Keratinocyte (primary cell): ENCODE measurements around the gene FNDC11. TPM values are rescaled to one million over a fixed set of nuclear protein-coding genes. Genes with fewer than 3 reads are reported as not detected.

Experiments
- DNase-seq: peaks from one replicate; pipeline ENCODE4 v3.0.0-alpha.2; 2011; ENCODE audit warnings: low read depth, missing footprints, low spot score
- FAIRE-seq: peaks from 2 replicates; lab custom pipeline; 2011; peaks lifted over from hg19 to GRCh38; lab: Jason Lieb, UNC
- H2AFZ ChIP-seq: 2 replicates; pipeline ENCODE4 v1.6.0; 2012; ENCODE audit warnings: low read length, control low read depth, inconsistent platforms; ENCODE audit not compliant: control insufficient read depth
- H3K27ac ChIP-seq: 2 replicates; pipeline ENCODE4 v1.5.1; 2011; ENCODE audit warnings: low read length; ENCODE audit not compliant: control insufficient read depth, insufficient read depth
- H3K27me3 ChIP-seq: 3 replicates; pipeline ENCODE4 v1.6.0; 2011; ENCODE audit warnings: low read length; ENCODE audit not compliant: control insufficient read depth, insufficient read depth; ENCODE audit errors: extremely low read depth
- H3K36me3 ChIP-seq, 2 experiments: 2 replicates in 1 of 2; 3 replicates in 1 of 2; pipeline ENCODE4 v1.5.1; 2011; ENCODE audit warnings: low read length in 2 of 2, mild to moderate bottlenecking in 1 of 2; ENCODE audit not compliant: control insufficient read depth in 2 of 2, insufficient read depth in 2 of 2; ENCODE audit errors: extremely low read depth in 1 of 2
- H3K4me1 ChIP-seq: 3 replicates; pipeline ENCODE4 v1.5.1; 2011; ENCODE audit warnings: low read length; ENCODE audit not compliant: control insufficient read depth, insufficient read depth; ENCODE audit errors: extremely low read depth
- H3K4me2 ChIP-seq: 3 replicates; pipeline ENCODE4 v1.6.0; 2011; ENCODE audit warnings: low read depth, low read length; ENCODE audit not compliant: control insufficient read depth, insufficient read depth; ENCODE audit errors: extremely low read depth
- H3K4me3 ChIP-seq, 3 experiments: fragments of 200-600 bp in 1 of 3; sonication (generic) in 1 of 3; 2 replicates in 2 of 3; 3 replicates in 1 of 3; pipeline ENCODE4 v1.5.1; 2011 to 2016; ENCODE audit warnings: low read length in 3 of 3, mild to moderate bottlenecking in 3 of 3, control low read depth in 2 of 3, inconsistent platforms in 1 of 3, low read depth in 1 of 3, mixed read lengths in 1 of 3, mixed run types in 1 of 3, moderate library complexity in 1 of 3; ENCODE audit not compliant: control insufficient read depth in 2 of 3, insufficient read depth in 2 of 3; ENCODE audit errors: extremely low read depth in 1 of 3
- H3K79me2 ChIP-seq: 2 replicates; pipeline ENCODE4 v1.6.0; 2012; ENCODE audit warnings: low read length; ENCODE audit not compliant: control insufficient read depth, insufficient read depth
- H3K9ac ChIP-seq: 3 replicates; pipeline ENCODE4 v1.6.0; 2011; ENCODE audit warnings: low read length; ENCODE audit not compliant: control insufficient read depth, insufficient read depth; ENCODE audit errors: extremely low read depth
- H3K9me1 ChIP-seq: 3 replicates; pipeline ENCODE4 v1.6.0; 2011; ENCODE audit warnings: low read length; ENCODE audit not compliant: control insufficient read depth, insufficient read depth; ENCODE audit errors: extremely low read depth
- H3K9me3 ChIP-seq: 2 replicates; pipeline ENCODE4 v1.5.1; 2012; ENCODE audit warnings: low read depth, low read length; ENCODE audit not compliant: control insufficient read depth
- H4K20me1 ChIP-seq: 3 replicates; pipeline ENCODE4 v1.6.0; 2011; ENCODE audit warnings: low read length; ENCODE audit not compliant: control insufficient read depth, insufficient read depth; ENCODE audit errors: extremely low read depth
- EZH2 ChIP-seq: IDR thresholded peaks from one replicate; pipeline ENCODE4 v1.6.1; 2012; ENCODE audit warnings: inconsistent platforms, mild to moderate bottlenecking, low read length, moderate library complexity
- dilution Hi-C: fragments of 300-500 bp; cut with MboI; formaldehyde crosslinking; loops from one replicate; pipeline ENCODE4 v1.7.0; 2020; ENCODE audit warnings: low sequenced_read_pairs; ENCODE audit not compliant: extremely low pct_ligation_motif_present
- polyA plus RNA-seq, 5 experiments: library from polyadenylated mRNA; depleted of rRNA in 3 of 5; stranded (reverse) in 3 of 5; stranded (forward) in 1 of 5; unstranded in 1 of 5; fragments of >200 nt; gene quantifications; 1 replicate in 1 of 5; 2 replicates in 3 of 5; 3 replicates in 1 of 5; pipeline versions ENCODE4 v1.2.1 to v1.2.3, GENCODE V29; 2011 to 2012; ENCODE audit warnings: missing spikeins in 2 of 5, low read depth in 1 of 5, low replicate concordance in 1 of 5
- TF ChIP-seq, protein P1 (sequence below), 3 experiments: IDR thresholded peaks in 1 of 3; conservative IDR thresholded peaks in 1 of 3; optimal IDR thresholded peaks in 1 of 3; 2 replicates in 2 of 3; 3 replicates in 1 of 3; pipeline versions ENCODE3 to v1.5.1; 2011; ENCODE audit warnings: low read length in 3 of 3, mild to moderate bottlenecking in 3 of 3, moderate library complexity in 2 of 3, control low read depth in 1 of 3, inconsistent platforms in 1 of 3; ENCODE audit not compliant: insufficient read depth in 2 of 3; ENCODE audit errors: extremely low read depth in 1 of 3

The FNDC11 gene
- polyA plus RNA-seq, 1 donor (not counting 4 experiments of a cell fraction or from before 2014, with no cell fraction given): 0.55 TPM

DNA sequence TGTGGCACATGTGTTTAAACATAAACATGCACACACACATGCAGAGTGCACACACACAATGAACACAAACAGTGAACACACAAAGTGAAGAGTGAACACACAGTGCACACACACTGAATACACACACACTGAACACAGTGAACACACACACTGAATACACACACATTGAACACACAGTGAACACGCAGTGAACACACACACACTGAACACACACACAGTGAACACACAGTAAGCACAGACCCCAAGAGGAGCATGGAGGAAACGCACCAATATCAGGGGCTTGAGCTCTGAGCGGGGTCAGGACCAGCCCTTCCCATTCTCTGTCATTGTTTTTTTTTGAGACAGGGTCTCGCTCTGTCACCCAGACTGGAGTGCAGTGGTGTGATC is 37.2 kb downstream of the FNDC11 start:
- no peak for FAIRE-seq
- Histone ChIP-seq H3K4me3 (no peak overlapping the region), H2AFZ (no peak overlapping the region), H3K27me3 (no peaks in the 10 kb centered on the region), H3K27ac (no peak overlapping the region), H3K79me2 (no peaks in the 10 kb centered on the region), H4K20me1 (no peaks in the 10 kb centered on the region), H3K9me3 (no peaks in the 10 kb centered on the region), H3K9ac (no peak overlapping the region), H3K9me1 (no peaks in the 10 kb centered on the region), H3K4me1 (no peaks in the 10 kb centered on the region), H3K4me2 (no peak overlapping the region), H3K36me3 (peaks cover 9 to 22% of the 10 kb centered on the region in 2 experiments)
- TF ChIP-seq, protein P1, sequence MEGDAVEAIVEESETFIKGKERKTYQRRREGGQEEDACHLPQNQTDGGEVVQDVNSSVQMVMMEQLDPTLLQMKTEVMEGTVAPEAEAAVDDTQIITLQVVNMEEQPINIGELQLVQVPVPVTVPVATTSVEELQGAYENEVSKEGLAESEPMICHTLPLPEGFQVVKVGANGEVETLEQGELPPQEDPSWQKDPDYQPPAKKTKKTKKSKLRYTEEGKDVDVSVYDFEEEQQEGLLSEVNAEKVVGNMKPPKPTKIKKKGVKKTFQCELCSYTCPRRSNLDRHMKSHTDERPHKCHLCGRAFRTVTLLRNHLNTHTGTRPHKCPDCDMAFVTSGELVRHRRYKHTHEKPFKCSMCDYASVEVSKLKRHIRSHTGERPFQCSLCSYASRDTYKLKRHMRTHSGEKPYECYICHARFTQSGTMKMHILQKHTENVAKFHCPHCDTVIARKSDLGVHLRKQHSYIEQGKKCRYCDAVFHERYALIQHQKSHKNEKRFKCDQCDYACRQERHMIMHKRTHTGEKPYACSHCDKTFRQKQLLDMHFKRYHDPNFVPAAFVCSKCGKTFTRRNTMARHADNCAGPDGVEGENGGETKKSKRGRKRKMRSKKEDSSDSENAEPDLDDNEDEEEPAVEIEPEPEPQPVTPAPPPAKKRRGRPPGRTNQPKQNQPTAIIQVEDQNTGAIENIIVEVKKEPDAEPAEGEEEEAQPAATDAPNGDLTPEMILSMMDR (optimal IDR thresholded peaks at IDR 0.05 in 1 of 3, IDR thresholded peaks at IDR 0.05 in 1 of 3, conservative IDR thresholded peaks at IDR 0.05 in 1 of 3; ENCODE audit: extremely low read depth in 1 of 3, insufficient read depth in 2 of 3, low read length in 3 of 3): no peak
- no peak for TF ChIP-seq EZH2
- no peak for DNase-seq
- dilution Hi-C loops: no loop called here

DNA sequence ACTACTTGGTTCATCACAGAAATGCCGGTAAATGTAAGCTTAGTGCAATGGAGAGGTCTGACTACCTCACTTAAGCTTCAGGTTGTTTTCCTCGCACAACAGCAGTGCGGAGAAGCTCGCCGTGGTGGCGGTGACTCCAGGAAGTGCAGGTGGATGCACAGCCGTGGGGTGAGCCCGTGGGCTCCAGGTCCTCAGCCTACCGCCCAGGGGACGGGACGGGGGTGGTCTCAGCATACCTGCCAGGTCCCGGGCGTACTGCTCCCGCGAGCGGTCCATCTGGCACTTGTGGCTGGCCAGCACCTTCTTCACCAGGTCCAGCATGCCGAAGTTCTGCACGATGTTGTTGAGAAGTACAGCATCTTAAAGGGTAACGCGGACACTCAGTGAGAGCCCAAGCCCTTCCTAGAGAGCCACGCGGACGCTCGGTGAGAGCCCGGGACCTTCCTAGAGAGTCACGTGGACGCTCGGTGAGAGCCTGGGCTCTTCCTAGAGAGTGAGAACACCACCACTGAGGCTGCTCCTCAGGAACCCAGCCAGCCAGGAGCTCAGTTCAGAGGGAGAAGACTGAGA is 37.9 kb downstream of the FNDC11 start:
- Histone ChIP-seq H3K27me3 (no peaks in the 10 kb centered on the region), H4K20me1 (no peaks in the 10 kb centered on the region), H3K9ac (no peak overlapping the region), H3K27ac (no peak overlapping the region), H3K4me3 (no peak overlapping the region), H3K36me3 (peaks cover 9 to 25% of the 10 kb centered on the region in 2 experiments), H3K9me1 (no peaks in the 10 kb centered on the region), H3K4me2 (no peak overlapping the region), H2AFZ (no peak overlapping the region), H3K9me3 (no peaks in the 10 kb centered on the region), H3K4me1 (no peaks in the 10 kb centered on the region), H3K79me2 (no peaks in the 10 kb centered on the region)
- FAIRE-seq: no peak
- dilution Hi-C loops: no loop called here
- TF ChIP-seq, protein P1 (optimal IDR thresholded peaks at IDR 0.05 in 1 of 3, IDR thresholded peaks at IDR 0.05 in 1 of 3, conservative IDR thresholded peaks at IDR 0.05 in 1 of 3; ENCODE audit: extremely low read depth in 1 of 3, insufficient read depth in 2 of 3, low read length in 3 of 3): no peak
- TF ChIP-seq EZH2: no peak
- no peak for DNase-seq
